Heart left ventricle (tissue), 16 donors: ENCODE results near the gene AMER3. TPM values are rescaled to one million over a fixed set of nuclear protein-coding genes. Genes with fewer than 3 reads are reported as not detected.
"Not testable (repeated sequence)": the region's sequence is repeated elsewhere in the genome, so short reads cannot be mapped to it uniquely, and the experiment has no call there.

Experiments
- ATAC-seq, 4 donors: fragments of 200-7000 bp; cut with Tn5 transposase; one replicate each; pipeline ENCODE4 v1.9.1; 2020 to 2022; ENCODE audit warnings: moderate library complexity in 4 of 4, mild to moderate bottlenecking in 3 of 4, moderate number of reproducible peaks in 1 of 4
- DNase-seq, 5 donors: peaks; one replicate each; pipeline ENCODE4 v3.0.0-alpha.2; 2020
- H3K27ac ChIP-seq, 12 donors: fragments of 200-600 bp; sonication (generic) in 4 of 12; one replicate each; pipeline versions ENCODE4 v1.5.0 to v1.8.0; 2016 to 2022; ENCODE audit warnings: mild to moderate bottlenecking in 2 of 12
- H3K27me3 ChIP-seq, 9 donors: fragments of 200-600 bp; sonication (generic) in 2 of 9; one replicate each; pipeline versions ENCODE4 v1.5.1 to v1.8.0; 2016 to 2022; ENCODE audit warnings: mild to moderate bottlenecking in 3 of 9
- H3K36me3 ChIP-seq, 9 donors: fragments of 200-600 bp; sonication (generic) in 2 of 9; one replicate each; pipeline versions ENCODE4 v1.5.0 to v1.8.0; 2018 to 2022; ENCODE audit warnings: mild to moderate bottlenecking in 2 of 9
- H3K4me1 ChIP-seq, 12 donors: fragments of 200-600 bp; sonication (generic) in 4 of 12; one replicate each; pipeline versions ENCODE4 v1.5.0 to v1.8.0; 2016 to 2022; ENCODE audit warnings: mild to moderate bottlenecking in 3 of 12
- H3K4me3 ChIP-seq, 12 donors: fragments of 200-600 bp; sonication (generic) in 4 of 12; one replicate each; pipeline versions ENCODE4 v1.5.0 to v1.8.0; 2017 to 2022; ENCODE audit warnings: mild to moderate bottlenecking in 9 of 12, moderate library complexity in 4 of 12
- H3K9me3 ChIP-seq, 12 donors: fragments of 200-600 bp; sonication (generic) in 4 of 12; one replicate each; pipeline versions ENCODE4 v1.5.0 to v1.8.0; 2016 to 2022; ENCODE audit warnings: mild to moderate bottlenecking in 1 of 12
- CTCF ChIP-seq, 12 donors: fragments of 200-600 bp; sonication (generic) in 4 of 12; IDR thresholded peaks; one replicate each; pipeline versions ENCODE4 v1.5.0 to v1.8.0; 2018 to 2022; ENCODE audit warnings: antibody characterized with exemption in 12 of 12, mild to moderate bottlenecking in 5 of 12
- POLR2A ChIP-seq, 2 donors: fragments of 450-650 bp; IDR thresholded peaks; one replicate each; pipeline ENCODE4 v1.6.1; 2017; ENCODE audit warnings: antibody characterized with exemption in 2 of 2, mild to moderate bottlenecking in 2 of 2, moderate library complexity in 2 of 2
- WGBS, 4 donors: extraction: QIAGEN DNeasy Blood & Tissue Kit in 2 of 4; methylation state at CpG; one replicate each; pipeline versions ENCODE4 v1.1.5 to v1.1.7; 2013 to 2018; 5-methylcytosine and 5-hydroxymethylcytosine counted together
- intact Hi-C, 10 donors: fragments of 100-400 bp; cut with DNase I; formaldehyde crosslinking; loops; one replicate each; pipeline versions ENCODE4 v1.11.1 to v1.14.2; 2022
- long read RNA-seq, 3 donors: library from polyadenylated mRNA; unstranded; transcript quantifications; one replicate each; pipeline ENCODE4 v2.0.0, GENCODE V29; 2020 to 2021
- polyA plus RNA-seq, 2 donors: library from polyadenylated mRNA; stranded (reverse); fragments of 200-250 nt; gene quantifications; one replicate each; pipeline ENCODE4 v1.2.3, GENCODE V29; 2013
- total RNA-seq, 9 donors: library from RNA; depleted of rRNA in 2 of 9; stranded (reverse); fragments of >200 nt in 2 of 9; fragmentation: NEBNext Ultra II Directional in 3 of 9; extraction: Animal tissue kit (Norgen Biotek cat#: 25700) in 3 of 9; gene quantifications; one replicate each; pipeline versions ENCODE4 v1.1.0 to v1.2.4, GENCODE V29; 2016 to 2023
- donor health status: ischemic (EF 13 %, LVEDD 7.1; RV severe dilation, severe dysfunction).
- donor health status: healthy with polysubstance abuse.
- donor health status: DM: no; HTN: yes; CAD: no.
- donor health status: DM: no; HTN: no; CAD: no.
- donor health status: ischemic (EF 25% LVEDD 6.9; RV normal size, moderate dysfunction).
- donor health status: ischemic (EF 25% LVEDD 5.7; RV mildly dilated, moderate dysfunction).
- donor health status: healthy.
- donor health status: DM: yes; HTN: yes; CAD: no.
- donor health status: ischemic (EF 35%, LVEDD 5.7; RV mildly dilated, moderate dysfunction).
- donor health status: nonischemic (EF 11% LVEDD 7.7; RV severe dilation, severe dysfunction).
- donor health status: DM: yes; HTN: yes; CAD: no.
- donor health status: PGD.
- donor health status: ischemic (EF 29% LVEDD 5.4; RV normal size, mild dysfunction).
- donor health status: nonischemic (EF 23%, LVEDD 6.1; RV moderate dilation, normal function).

The AMER3 gene
- not detected for total RNA-seq
- not detected for polyA plus RNA-seq
- long read RNA-seq, donor 1: 0 reads
- long read RNA-seq, donor 2: 0 reads
- long read RNA-seq, donor 3: 0 reads

DNA sequence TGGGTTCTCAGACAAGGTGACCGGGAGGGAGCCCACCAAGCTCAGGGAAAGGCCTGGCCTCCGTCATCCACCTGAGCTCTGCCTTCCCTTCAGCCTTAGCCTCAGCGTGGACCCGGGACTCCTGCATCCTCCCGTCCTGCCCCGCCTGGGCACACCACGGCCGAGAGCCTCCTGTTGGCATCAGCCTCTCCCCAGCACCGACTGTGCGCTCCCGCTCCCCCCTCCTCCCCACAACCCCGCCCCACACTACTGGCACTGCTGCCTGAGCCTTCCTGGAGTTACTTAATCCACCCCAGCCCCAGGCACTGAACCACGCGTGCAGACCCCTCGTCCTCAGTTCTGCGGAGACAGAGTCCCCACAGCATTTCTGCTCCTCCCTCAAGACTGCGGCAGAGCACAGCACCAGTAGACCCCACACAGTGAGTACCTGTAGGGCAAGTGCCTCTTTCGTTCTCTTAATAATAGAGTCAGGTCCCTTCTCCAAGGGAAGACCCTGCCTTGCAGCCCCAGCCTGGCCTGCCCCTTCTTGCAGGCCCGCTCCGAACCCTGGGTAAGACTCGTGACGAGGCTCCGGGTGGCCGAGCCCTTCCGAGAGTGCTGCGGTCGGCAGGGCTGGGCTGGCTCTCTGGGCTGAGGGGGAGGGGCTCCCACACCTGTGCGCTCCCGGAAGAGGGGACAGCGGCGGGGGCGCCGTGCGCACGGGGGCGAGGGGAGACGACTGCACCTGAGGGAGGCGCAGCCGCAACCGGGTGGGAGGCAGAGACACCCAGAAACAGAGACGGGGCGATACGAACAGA lies at the start of gene AMER3:
AMER3 (plus strand) TSS at position 285 of the 797 bp plus-strand sequence. CDS start 6,533 bp downstream, outside the sequence.
- Histone ChIP-seq H3K4me1 (peaks cover 0 to 15% (median 0%) of the 10 kb centered on the region in 12 donors), H3K36me3 (no peaks in the 10 kb centered on the region), H3K27ac (no peak within 1 kb of the TSS), H3K9me3 (no peaks in the 10 kb centered on the region), H3K4me3 (peak within 1 kb of the TSS in 8 of 12 donors; percentile 17 to 45 (median 32)), H3K27me3 (peaks cover 16 to 68% (median 35%) of the 10 kb centered on the region in 9 donors)
- ATAC-seq: peak in 2 of 4 donors; percentile 16 to 54
- no peak for DNase-seq
- WGBS, 4 donors: 1 to 3% (median 2%) methylated on average over 19 to 43 of the region's 43 CpGs
- TF ChIP-seq CTCF (IDR thresholded peaks at IDR 0.05) (no peak), POLR2A (IDR thresholded peaks at IDR 0.05) (no peak)
- intact Hi-C loops: no loop called here

- H3K4me3 ChIP-seq, intact Hi-C loops, H3K9me3 ChIP-seq, DNase-seq, H3K27ac ChIP-seq, H3K27me3 ChIP-seq, H3K4me1 ChIP-seq, H3K36me3 ChIP-seq: not testable (repeated sequence)
- no CpG with 5 or more reads among the region's 2 CpGs for whole genome bisulfite sequencing, 4 donors
- peak; percentile 42 to 60 (median 55) for ATAC-seq
Measured at GRCh38 chr2:130714795-130715194, 40.5 kb upstream of the AMER3 start.

- Histone ChIP-seq H3K27ac (no peak overlapping the region), H3K9me3 (peaks cover 0 to 9% (median 0%) of the 10 kb centered on the region in 12 donors), H3K36me3 (no peaks in the 10 kb centered on the region), H3K4me3 (no peak overlapping the region), H3K4me1 (no peaks in the 10 kb centered on the region), H3K27me3 (peaks cover 0 to 10% (median 0%) of the 10 kb centered on the region in 9 donors)
- TF ChIP-seq CTCF (IDR thresholded peaks at IDR 0.05): no peak
- no peak for TF ChIP-seq POLR2A (IDR thresholded peaks at IDR 0.05)
- DNase-seq (peak in 1 of 5 donors; percentile 4), ATAC-seq (no peak)
- intact Hi-C loops: no loop called here
- WGBS, 4 donors: 91 to 94% (median 93%) methylated on average over 8 of the region's 8 CpGs
Measured at GRCh38 chr2:130720036-130720435, 35.3 kb upstream of the AMER3 start.

- H3K9me3 ChIP-seq: peaks cover 0 to 9% (median 0%) of the 10 kb centered on the region in 12 donors
- WGBS, 4 donors: 83 to 89% (median 87%) methylated on average over 3 of the region's 3 CpGs
- H3K4me3 ChIP-seq: no peak overlapping the region
- no peak for TF ChIP-seq CTCF (IDR thresholded peaks at IDR 0.05)
- TF ChIP-seq POLR2A (IDR thresholded peaks at IDR 0.05): no peak
- DNase-seq (no peak), ATAC-seq (no peak)
- no peaks in the 10 kb centered on the region for H3K4me1 ChIP-seq
- intact Hi-C loops: no loop called here
- H3K27ac ChIP-seq: no peak overlapping the region
- H3K27me3 ChIP-seq: peaks cover 0 to 12% (median 0%) of the 10 kb centered on the region in 9 donors
- no peaks in the 10 kb centered on the region for H3K36me3 ChIP-seq
Measured at GRCh38 chr2:130720528-130720927, 34.8 kb upstream of the AMER3 start.
